Right hindlimb (tissue), 1 donor: Measurements from ENCODE around the gene CHL1.

Source experiments
- DNase-seq: peaks from one replicate; pipeline ENCODE4 v3.0.0-alpha.2; 2018

The CHL1 gene, protein sequence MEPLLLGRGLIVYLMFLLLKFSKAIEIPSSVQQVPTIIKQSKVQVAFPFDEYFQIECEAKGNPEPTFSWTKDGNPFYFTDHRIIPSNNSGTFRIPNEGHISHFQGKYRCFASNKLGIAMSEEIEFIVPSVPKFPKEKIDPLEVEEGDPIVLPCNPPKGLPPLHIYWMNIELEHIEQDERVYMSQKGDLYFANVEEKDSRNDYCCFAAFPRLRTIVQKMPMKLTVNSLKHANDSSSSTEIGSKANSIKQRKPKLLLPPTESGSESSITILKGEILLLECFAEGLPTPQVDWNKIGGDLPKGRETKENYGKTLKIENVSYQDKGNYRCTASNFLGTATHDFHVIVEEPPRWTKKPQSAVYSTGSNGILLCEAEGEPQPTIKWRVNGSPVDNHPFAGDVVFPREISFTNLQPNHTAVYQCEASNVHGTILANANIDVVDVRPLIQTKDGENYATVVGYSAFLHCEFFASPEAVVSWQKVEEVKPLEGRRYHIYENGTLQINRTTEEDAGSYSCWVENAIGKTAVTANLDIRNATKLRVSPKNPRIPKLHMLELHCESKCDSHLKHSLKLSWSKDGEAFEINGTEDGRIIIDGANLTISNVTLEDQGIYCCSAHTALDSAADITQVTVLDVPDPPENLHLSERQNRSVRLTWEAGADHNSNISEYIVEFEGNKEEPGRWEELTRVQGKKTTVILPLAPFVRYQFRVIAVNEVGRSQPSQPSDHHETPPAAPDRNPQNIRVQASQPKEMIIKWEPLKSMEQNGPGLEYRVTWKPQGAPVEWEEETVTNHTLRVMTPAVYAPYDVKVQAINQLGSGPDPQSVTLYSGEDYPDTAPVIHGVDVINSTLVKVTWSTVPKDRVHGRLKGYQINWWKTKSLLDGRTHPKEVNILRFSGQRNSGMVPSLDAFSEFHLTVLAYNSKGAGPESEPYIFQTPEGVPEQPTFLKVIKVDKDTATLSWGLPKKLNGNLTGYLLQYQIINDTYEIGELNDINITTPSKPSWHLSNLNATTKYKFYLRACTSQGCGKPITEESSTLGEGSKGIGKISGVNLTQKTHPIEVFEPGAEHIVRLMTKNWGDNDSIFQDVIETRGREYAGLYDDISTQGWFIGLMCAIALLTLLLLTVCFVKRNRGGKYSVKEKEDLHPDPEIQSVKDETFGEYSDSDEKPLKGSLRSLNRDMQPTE (N-terminal part only)

DNA sequence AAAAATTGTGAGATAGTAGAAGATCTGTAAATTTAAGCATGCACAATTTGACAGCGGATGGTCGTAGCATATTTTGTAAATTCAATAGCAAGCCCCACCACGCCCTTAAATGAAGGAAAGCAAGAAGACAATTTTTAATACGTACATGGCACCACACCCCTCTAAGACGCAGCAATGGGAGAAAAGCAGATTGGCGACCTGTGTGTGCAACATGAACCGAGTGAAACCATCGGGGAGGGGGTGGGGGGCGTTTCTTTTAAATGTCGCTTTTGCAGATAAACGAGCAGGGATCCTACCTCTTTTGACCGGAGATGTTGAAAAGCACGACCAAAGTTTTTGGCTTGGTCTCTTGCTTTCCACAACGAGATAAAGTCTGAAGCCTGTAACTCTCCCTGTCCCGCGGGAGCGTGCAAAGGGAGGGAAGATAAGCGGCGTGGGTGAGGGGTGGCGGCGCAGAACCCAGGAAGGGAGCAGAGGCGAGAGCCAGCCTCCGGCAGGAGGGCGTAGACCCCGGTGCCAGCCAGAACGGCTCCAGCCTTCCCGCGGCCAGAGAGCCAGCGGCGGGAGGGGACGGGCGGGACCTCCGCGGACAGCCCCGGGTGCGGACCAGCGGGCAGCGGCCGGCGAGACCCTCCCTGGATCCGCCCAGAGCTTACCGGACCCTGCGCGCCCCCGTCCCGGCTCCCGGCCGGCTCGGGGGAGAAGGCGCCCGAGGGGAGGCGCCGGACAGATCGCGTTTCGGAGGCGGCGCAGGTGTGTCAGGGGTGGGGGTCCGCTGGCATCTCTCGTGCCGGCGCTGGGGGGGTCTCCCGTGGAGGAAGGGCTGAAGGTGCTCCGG, at the start of gene CHL1:
TSS of gene CHL1 (plus strand) at position 453 of the 838 bp plus-strand sequence. CDS start 123,014 bp downstream, outside the sequence.
- peak; percentile 24 for DNase-seq

DNA sequence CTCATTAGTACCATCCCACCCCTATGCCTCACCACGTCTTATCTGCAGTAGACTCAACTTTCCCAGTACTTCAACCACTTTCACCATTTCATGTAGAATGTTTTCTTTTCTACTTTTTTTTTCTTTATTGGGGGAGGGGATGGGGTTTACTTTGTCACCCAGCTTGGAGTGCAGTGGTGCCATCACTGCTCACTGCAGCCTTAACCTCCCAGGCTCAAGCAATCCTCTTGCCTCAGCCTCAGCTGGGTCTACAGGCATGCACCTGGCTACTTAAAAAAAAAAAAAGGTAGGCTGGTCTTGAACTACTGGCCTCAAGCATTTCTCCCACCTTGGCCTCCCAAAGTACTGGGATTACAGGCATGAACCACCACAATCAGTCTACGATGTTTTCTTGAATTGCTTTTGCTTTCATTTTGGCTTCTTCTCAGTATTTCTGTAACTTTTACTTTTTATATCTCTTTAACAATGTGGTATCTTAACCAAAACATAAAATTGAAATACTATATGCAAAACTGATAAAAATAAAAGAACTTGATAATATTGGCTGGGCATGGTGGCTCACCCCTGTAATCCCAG, 44.9 kb upstream of the CHL1 start:
- DNase-seq = no peak

GRCh38 chr3:159974-160373, 36.6 kb upstream of the CHL1 start:
- no peak for DNase-seq

DNA sequence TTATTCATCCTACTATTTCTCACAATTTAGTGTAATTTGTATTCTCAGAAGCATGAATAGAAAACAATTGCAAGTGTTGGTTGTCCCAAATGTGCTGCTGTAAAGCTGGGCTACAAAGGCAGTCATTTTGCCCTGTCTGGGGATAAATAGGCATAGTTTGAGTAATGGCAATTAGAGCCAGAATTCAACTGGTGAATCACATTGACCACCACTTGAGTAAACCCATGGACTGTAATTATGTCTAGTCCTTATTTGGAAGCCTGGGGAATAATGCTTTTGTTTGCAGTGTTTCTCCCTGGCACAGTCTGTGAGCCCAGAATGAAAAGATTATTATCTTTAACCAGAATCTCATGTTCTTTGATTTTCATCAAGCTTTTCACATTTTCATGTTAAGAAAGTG, 30.5 kb upstream of the CHL1 start:
- DNase-seq = no peak

- no peak for DNase-seq
Observed at GRCh38 chr3:166799-167198, 29.8 kb upstream of the CHL1 start.

DNA sequence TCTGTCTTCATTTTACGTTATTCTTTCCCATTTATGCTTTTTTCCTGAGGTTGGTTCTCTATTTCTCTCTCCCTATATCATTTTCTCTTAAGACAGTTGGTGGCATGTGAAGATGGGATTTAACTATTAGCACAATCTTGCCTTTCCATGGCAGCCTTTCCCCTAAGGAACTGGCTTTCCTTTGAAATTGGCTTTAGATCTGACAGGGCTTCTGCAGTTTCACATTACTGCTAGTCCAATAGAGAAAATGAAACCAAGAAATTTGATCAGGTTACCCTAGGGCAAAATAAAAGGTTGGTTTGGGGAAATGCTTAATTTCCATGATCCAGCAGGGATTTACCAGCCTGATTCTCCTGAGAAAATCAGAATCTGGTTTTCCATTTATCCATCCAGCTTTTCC, 22.7 kb upstream of the CHL1 start:
- DNase-seq = no peak

- DNase-seq = no peak
Observed at GRCh38 chr3:184976-185375, 11.6 kb upstream of the CHL1 start.

- DNase-seq = no peak
Observed at GRCh38 chr3:192215-192929, 4.2 kb upstream of the CHL1 start.

GRCh38 chr3:194001-194400, 2.6 kb upstream of the CHL1 start:
- no peak for DNase-seq

DNA sequence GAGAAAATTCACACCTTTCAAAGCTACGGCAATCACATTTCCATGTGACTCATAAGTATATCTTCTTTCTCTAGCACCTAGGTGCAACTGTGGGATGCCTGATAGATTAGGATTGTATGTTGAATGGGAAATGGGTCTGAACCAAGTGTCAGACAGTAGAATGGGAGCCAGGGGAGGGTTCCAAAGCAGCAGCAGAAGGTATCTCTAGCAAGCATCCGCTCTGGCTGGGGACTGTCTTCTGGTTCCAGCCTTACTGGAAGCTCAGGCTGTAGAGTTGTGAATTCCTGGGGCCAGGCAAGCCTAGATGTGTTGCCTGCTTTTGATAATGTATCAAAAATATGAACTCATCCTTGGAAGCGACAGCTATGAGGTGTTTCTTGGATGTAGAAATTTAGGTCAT, 2.1 kb upstream of the CHL1 start:
- no peak for DNase-seq

DNA sequence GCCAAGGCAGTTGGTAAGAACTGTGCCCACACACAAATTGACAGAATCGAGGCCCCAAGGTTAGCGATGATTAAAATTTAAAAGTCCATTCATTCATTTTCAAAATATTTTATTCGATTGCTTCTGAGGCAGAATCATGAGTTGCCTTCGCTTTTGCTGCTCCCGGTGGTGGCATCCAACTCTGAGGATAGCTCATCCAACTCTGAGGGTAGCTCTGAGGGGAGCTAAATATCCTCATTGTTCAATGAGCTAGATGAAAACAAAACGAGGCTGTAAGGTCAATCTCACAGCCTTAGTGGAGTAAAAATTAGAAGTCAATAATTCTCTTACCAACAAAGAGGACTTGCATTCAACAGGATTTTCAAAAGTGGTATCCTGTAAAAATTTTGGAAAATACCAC, 897 bp upstream of the CHL1 start:
- no peak for DNase-seq

DNA sequence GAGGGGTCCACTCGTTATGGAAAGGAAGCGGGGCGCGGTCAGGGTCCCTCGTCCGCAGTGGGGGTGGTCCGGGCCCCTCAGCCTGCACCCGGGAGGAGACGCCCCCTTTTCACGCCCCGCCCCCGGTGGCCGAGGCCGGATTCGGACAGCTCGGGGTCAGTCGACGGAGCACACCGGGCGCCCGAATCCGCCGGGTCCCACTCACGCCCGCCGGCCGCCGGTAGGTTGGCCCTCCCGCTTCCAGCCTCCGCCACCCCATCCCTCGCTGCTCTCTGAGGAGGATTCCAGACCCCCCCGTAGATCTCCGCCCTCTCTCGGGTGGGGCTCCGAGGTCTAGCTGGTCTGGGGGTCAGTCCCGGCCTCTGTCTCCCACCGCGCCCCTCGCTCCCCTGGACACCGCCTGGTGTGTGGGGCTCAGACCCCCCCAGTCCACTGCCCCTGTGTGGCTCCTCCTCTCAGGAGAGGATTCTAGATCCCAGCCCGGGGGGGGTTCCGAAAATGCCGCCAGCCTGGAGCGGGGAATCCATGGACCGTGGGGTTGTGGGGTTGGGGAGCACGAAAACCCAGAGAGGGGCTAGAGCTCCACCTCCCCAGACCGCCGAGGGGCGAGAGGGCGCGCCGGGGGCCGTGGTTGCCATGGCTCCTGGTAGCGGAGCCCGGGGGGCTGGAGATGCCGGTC, 725 bp downstream of the CHL1 start:
- DNase-seq = peak; percentile 27

DNA sequence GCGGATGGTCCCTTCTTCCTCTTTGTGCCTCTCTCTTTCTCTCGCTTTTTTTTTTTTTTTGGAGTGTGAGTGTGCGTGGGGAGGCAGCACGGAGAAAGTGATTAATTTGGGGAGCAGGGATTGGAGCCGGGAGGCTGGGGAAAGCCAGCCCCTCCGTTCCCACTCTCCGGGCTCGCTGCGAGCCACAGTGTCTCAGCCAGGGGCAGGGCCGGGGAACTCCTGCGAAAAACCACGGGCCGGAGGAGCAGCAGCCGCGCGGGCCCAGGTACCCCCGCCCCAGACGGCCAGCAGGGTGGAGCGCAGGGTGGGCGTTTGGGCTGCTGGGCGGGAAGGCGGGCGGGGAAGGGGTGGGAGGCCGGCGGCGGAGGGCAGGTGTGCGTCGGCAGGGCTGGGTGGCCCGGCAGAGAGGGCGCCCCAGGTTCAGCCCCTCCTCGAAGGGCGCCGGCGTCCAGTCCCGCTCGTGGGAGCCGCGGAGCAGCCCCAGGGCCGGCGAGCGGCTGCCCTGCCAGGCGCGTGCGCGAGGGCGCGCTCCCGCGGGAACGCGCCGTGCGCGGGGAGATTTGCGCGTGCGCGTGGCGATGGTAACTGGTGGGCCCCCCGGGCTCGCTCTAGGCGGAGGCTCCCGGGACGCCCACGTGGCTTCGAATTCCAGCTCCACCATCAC, 1.4 kb downstream of the CHL1 start:
- DNase-seq = peak; percentile 30

DNA sequence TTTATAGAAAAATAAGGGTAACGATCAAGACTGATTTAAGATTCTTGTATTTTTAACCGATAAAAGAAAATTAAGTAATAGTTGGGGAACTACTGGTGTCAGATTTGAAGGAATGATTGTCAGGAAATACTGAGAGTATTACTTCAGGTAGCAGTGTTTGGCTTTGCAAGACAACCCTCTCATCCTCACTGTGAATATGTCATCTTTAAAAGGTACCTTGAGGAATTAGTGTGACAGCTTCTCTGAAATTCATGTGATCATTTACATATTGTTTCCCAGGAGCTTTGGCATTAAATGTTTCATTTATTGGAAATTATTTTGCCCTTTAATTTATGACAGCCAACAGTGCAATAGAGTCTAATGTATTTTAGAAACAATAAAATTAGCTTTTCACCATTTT, 3.3 kb downstream of the CHL1 start:
- DNase-seq = no peak

GRCh38 chr3:200758-201325, 4.3 kb downstream of the CHL1 start:
- DNase-seq = no peak

GRCh38 chr3:204102-204501, 7.5 kb downstream of the CHL1 start:
- no peak for DNase-seq

DNA sequence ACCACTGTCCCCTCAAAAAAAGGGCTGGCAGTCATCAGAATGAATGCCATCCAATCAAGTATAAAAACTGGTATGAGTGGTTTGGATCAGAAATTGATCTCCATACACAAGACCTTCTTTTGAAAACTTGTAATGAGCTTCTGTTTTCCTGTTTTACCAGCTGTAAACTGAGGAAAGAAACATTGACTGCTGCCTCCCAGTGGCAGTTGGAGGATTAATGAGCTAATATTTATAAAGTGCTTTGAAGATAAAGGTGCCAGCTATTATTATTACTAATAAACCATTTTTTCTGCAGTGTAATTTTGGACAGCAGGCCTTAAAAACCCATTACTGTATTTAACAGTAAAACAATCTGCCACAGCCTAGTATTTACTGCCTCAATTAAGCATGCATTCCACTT, 11.4 kb downstream of the CHL1 start:
- DNase-seq = no peak

DNA sequence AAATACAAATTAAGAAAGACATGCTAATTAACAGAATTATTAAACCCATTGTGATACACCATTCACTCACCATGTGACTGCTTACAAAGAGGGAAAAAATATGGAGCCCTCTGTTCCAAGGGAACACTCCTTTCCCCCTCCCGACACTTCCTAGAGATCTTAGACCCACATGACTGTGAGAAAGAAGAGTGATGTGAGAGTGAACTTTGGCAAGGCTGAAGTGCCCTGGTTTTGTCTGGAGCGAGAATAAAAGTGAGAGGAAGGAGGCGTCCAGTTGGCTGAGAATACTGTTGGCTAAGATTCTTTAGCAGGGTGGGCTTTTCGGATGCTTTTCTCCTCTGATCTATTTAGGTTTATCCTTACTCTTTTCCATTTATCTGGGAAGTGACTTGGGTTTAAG, 14.1 kb downstream of the CHL1 start:
- DNase-seq = no peak

- DNase-seq = no peak
Observed at GRCh38 chr3:212432-212831, 15.9 kb downstream of the CHL1 start.
